Right lobe of liver (tissue), 4 donors: Measurements from ENCODE around the gene SEZ6L.

Experiments
- CTCF ChIP-seq, 4 donors: fragments of 200-600 bp in 3 of 4; fragments of 450-650 bp in 1 of 4; IDR thresholded peaks; one replicate each; pipeline versions ENCODE4 v1.5.1 to v1.8.0; 2016 to 2022; ENCODE audit warnings: antibody characterized with exemption in 4 of 4, mild to moderate bottlenecking in 2 of 4
- POLR2A ChIP-seq: fragments of 450-650 bp; IDR thresholded peaks from one replicate; pipeline ENCODE4 v1.6.1; 2017; ENCODE audit warnings: antibody characterized with exemption, mild to moderate bottlenecking
- donor health status: DM: no; HTN: no; CAD: no.
- donor health status: DM: no; HTN: no; CAD: no.
- donor health status: DM: no; HTN: yes; CAD: no.

- TF ChIP-seq CTCF (IDR thresholded peaks at IDR 0.05) (no peak), POLR2A (no peak)
These were observed 247.0 kb downstream of the SEZ6L start for GRCh38 chr22:26416256-26416655.
